Upper lobe of left lung (tissue), 6 donors: ENCODE measurements around the gene PCDHB13. TPM values are rescaled to one million over a fixed set of nuclear protein-coding genes. Genes with fewer than 3 reads are reported as not detected.
"Not testable (repeated sequence)": the region's sequence is repeated elsewhere in the genome, so short reads cannot be mapped to it uniquely, and the experiment has no call there.

Experiments used
- ATAC-seq, 2 donors: fragments of 200-7000 bp; cut with Tn5 transposase; one replicate each; pipeline ENCODE4 v1.9.1; 2022; ENCODE audit warnings: mild to moderate bottlenecking in 2 of 2, moderate library complexity in 2 of 2; ENCODE audit not compliant: low FRiP score in 2 of 2
- DNase-seq, 2 donors: peaks; one replicate each; pipeline ENCODE4 v3.0.0-alpha.2; 2019 to 2020
- H3K27ac ChIP-seq, 4 donors: fragments of 200-600 bp; sonication (generic); one replicate each; pipeline ENCODE4 v1.5.1; 2016 to 2019
- H3K27me3 ChIP-seq, 4 donors: fragments of 200-600 bp; sonication (generic); one replicate each; pipeline ENCODE4 v1.5.1; 2017 to 2019
- H3K36me3 ChIP-seq, 4 donors: fragments of 200-600 bp; sonication (generic); one replicate each; pipeline ENCODE4 v1.5.1; 2016 to 2019
- H3K4me1 ChIP-seq, 4 donors: fragments of 200-600 bp; sonication (generic); one replicate each; pipeline ENCODE4 v1.5.1; 2018 to 2019
- H3K4me3 ChIP-seq, 4 donors: fragments of 200-600 bp; sonication (generic); one replicate each; pipeline ENCODE4 v1.5.1; 2017 to 2019; ENCODE audit warnings: mild to moderate bottlenecking in 2 of 4, moderate library complexity in 1 of 4
- H3K9me3 ChIP-seq, 4 donors: fragments of 200-600 bp; sonication (generic); one replicate each; pipeline ENCODE4 v1.5.1; 2018 to 2019
- EP300 ChIP-seq, 4 donors: sonication (generic); formaldehyde crosslinking; IDR thresholded peaks; one replicate each; pipeline ENCODE4 v1.5.1; 2017; ENCODE audit warnings: antibody characterized with exemption in 4 of 4, control low read depth in 2 of 4
- POLR2A ChIP-seq, 4 donors: fragments of 450-650 bp; IDR thresholded peaks; one replicate each; pipeline ENCODE4 v1.5.1; 2016 to 2017; ENCODE audit warnings: antibody characterized with exemption in 4 of 4, mild to moderate bottlenecking in 2 of 4
- POLR2AphosphoS5 ChIP-seq, 2 donors: sonication (generic); formaldehyde crosslinking; IDR thresholded peaks; one replicate each; pipeline ENCODE4 v1.5.1; 2017; ENCODE audit warnings: antibody characterized with exemption in 2 of 2
- WGBS, 2 donors: methylation state at CpG; one replicate each; pipeline ENCODE4 v1.1.5; 2017 to 2018; 5-methylcytosine and 5-hydroxymethylcytosine counted together
- total RNA-seq, 6 donors: library from RNA; depleted of rRNA in 4 of 6; stranded (reverse); fragments of >200 nt in 4 of 6; gene quantifications; one replicate each; pipeline versions ENCODE4 v1.1.0 to v1.2.1, GENCODE V29; 2016 to 2021
- TF ChIP-seq, protein P1 (sequence below), 6 experiments: fragments of 450-650 bp in 4 of 6; fragments of 200-600 bp in 2 of 6; sonication (generic) in 2 of 6; IDR thresholded peaks; one replicate each; pipeline ENCODE4 v1.5.1; 2016 to 2019; ENCODE audit warnings: antibody characterized with exemption in 6 of 6
- donor health status: DM: no; HTN: no; CAD: no; lungs with moderate emphysema.
- donor health status: DM: no; HTN: yes; CAD: no; lungs with severe emphysema.

The PCDHB13 gene
- total RNA-seq, 6 donors from 2014 or later: 1.2 to 3.1 (median 2.1) TPM

DNA sequence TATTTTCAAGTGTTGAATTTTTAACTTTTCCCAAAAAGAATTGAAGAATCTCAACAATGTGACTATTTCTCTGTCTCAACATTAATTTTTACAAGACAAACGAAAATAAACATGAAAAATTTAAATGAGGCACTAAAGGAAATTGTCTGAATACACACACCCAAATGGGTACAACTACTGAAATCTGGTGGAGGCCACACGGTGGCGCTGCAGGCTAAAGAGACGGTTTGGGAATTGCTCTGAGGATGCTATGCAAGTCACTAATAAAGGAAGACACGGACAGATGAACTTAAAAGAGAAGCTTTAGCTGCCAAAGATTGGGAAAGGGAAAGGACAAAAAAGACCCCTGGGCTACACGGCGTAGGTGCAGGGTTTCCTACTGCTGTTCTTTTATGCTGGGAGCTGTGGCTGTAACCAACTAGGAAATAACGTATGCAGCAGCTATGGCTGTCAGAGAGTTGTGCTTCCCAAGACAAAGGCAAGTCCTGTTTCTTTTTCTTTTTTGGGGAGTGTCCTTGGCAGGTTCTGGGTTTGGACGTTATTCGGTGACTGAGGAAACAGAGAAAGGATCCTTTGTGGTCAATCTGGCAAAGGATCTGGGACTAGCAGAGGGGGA is 21.5 kb upstream of the PCDHB13 start, which contains the start of gene PCDHB10:
TSS of gene PCDHB10 (plus strand) at position 244 of the 616 bp plus-strand sequence. CDS start at position 444, 200 bp downstream.
- H3K36me3 ChIP-seq: no peaks in the 10 kb centered on the region
- no peak for DNase-seq
- H3K4me1 ChIP-seq: no peaks in the 10 kb centered on the region
- no peak for ATAC-seq
- H3K27ac ChIP-seq: no peak within 1 kb of the TSS
- H3K27me3 ChIP-seq: no peaks in the 10 kb centered on the region
- H3K9me3 ChIP-seq: peaks cover 21 to 70% (median 34%) of the 10 kb centered on the region in 4 donors
- WGBS, 2 donors: 7 to 12% methylated on average over 8 to 10 of the region's 10 CpGs
- H3K4me3 ChIP-seq: no peak within 1 kb of the TSS
- TF ChIP-seq, protein P1, sequence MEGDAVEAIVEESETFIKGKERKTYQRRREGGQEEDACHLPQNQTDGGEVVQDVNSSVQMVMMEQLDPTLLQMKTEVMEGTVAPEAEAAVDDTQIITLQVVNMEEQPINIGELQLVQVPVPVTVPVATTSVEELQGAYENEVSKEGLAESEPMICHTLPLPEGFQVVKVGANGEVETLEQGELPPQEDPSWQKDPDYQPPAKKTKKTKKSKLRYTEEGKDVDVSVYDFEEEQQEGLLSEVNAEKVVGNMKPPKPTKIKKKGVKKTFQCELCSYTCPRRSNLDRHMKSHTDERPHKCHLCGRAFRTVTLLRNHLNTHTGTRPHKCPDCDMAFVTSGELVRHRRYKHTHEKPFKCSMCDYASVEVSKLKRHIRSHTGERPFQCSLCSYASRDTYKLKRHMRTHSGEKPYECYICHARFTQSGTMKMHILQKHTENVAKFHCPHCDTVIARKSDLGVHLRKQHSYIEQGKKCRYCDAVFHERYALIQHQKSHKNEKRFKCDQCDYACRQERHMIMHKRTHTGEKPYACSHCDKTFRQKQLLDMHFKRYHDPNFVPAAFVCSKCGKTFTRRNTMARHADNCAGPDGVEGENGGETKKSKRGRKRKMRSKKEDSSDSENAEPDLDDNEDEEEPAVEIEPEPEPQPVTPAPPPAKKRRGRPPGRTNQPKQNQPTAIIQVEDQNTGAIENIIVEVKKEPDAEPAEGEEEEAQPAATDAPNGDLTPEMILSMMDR (IDR thresholded peaks at IDR 0.05): peak in 2 of 6 experiments; percentile 8 to 20
- no peak for TF ChIP-seq POLR2A (IDR thresholded peaks at IDR 0.05)

GRCh38 chr5:141194332-141194731 is 19.4 kb upstream of the PCDHB13 start:
- peaks cover 29 to 59% (median 37%) of the 10 kb centered on the region in 4 donors for H3K9me3 ChIP-seq

GRCh38 chr5:141196363-141196762 is 17.4 kb upstream of the PCDHB13 start:
- no peak for DNase-seq
- TF ChIP-seq POLR2AphosphoS5 (IDR thresholded peaks at IDR 0.05) (no peak), POLR2A (IDR thresholded peaks at IDR 0.05) (no peak), EP300 (IDR thresholded peaks at IDR 0.05) (no peak)
- TF ChIP-seq, protein P1 (IDR thresholded peaks at IDR 0.05): no peak
- no peaks in the 10 kb centered on the region for H3K4me1 ChIP-seq
- no peak overlapping the region for H3K27ac ChIP-seq
- no peak for ATAC-seq
- WGBS, 2 donors: 44 to 55% methylated on average over 3 of the region's 3 CpGs
- no peaks in the 10 kb centered on the region for H3K36me3 ChIP-seq
- H3K9me3 ChIP-seq: peaks cover 25 to 64% (median 48%) of the 10 kb centered on the region in 4 donors
- no peaks in the 10 kb centered on the region for H3K27me3 ChIP-seq
- H3K4me3 ChIP-seq: no peak overlapping the region

More at GRCh38 chr5:141194332-141194731, 19.4 kb upstream of the PCDHB13 start:
- H3K27ac ChIP-seq, H3K36me3 ChIP-seq, H3K4me3 ChIP-seq, H3K4me1 ChIP-seq, H3K27me3 ChIP-seq, ATAC-seq: not testable (repeated sequence)
- WGBS, 2 donors: 28 to 40% methylated on average over 3 to 7 of the region's 37 CpGs
- peak in 1 of 2 donors; percentile 45 for DNase-seq

GRCh38 chr5:141199359-141200235 is 14.1 kb upstream of the PCDHB13 start, which contains the start of gene PCDHB11:
Gene PCDHB11, plus strand, starts transcription at chr5:141199627. Its CDS starts 148 bp downstream, at chr5:141199775.
- no peak for TF ChIP-seq POLR2A (IDR thresholded peaks at IDR 0.05)
- no peak for TF ChIP-seq POLR2AphosphoS5 (IDR thresholded peaks at IDR 0.05)
- TF ChIP-seq, protein P1 (IDR thresholded peaks at IDR 0.05): no peak
- TF ChIP-seq EP300 (IDR thresholded peaks at IDR 0.05): no peak
- Histone ChIP-seq H3K27ac (no peak within 1 kb of the TSS), H3K27me3 (no peaks in the 10 kb centered on the region), H3K4me1 (no peaks in the 10 kb centered on the region), H3K36me3 (no peaks in the 10 kb centered on the region), H3K4me3 (peak within 1 kb of the TSS in 1 of 4 donors; percentile 6), H3K9me3 (peaks cover 36 to 59% (median 57%) of the 10 kb centered on the region in 4 donors)
- 34 to 44% methylated on average over 21 of the region's 21 CpGs for WGBS, 2 donors
- ATAC-seq: no peak
- DNase-seq: no peak

GRCh38 chr5:141201126-141201525 is 12.6 kb upstream of the PCDHB13 start:
- H3K9me3 ChIP-seq: peaks cover 25 to 57% (median 50%) of the 10 kb centered on the region in 4 donors
- not testable (repeated sequence) for H3K27ac ChIP-seq, ATAC-seq, H3K27me3 ChIP-seq, H3K4me3 ChIP-seq, H3K36me3 ChIP-seq, H3K4me1 ChIP-seq
- WGBS, 2 donors: 30 to 33% methylated on average over 9 to 13 of the region's 38 CpGs
- DNase-seq: peak in 1 of 2 donors; percentile 69

DNA sequence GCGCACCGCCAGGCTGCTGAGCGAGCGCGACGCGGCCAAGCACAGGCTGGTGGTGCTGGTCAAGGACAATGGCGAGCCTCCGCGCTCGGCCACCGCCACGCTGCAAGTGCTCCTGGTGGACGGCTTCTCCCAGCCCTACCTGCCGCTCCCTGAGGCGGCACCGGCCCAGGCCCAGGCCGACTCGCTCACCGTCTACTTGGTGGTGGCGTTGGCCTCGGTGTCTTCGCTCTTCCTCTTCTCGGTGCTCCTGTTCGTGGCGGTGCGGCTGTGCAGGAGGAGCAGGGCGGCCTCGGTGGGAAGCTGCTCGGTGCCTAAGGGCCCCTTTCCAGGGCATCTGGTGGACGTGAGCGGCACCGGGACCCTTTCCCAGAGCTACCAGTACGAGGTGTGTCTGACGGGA is 12.1 kb upstream of the PCDHB13 start:
- H3K27me3 ChIP-seq, H3K36me3 ChIP-seq, H3K27ac ChIP-seq, H3K4me1 ChIP-seq, H3K4me3 ChIP-seq, ATAC-seq: not testable (repeated sequence)
- peaks cover 24 to 55% (median 45%) of the 10 kb centered on the region in 4 donors for H3K9me3 ChIP-seq
- 36 to 42% methylated on average over 7 to 17 of the region's 35 CpGs for WGBS, 2 donors
- peak in 1 of 2 donors; percentile 70 for DNase-seq
